ENCODE results near the gene CCDC70.

- no peak for TF ChIP-seq CTCF (conservative IDR thresholded peaks at IDR 0.05)
- TF ChIP-seq ZFX (IDR thresholded peaks at IDR 0.05), result no peak
Measured at GRCh38 chr13:51885651-51886050, 23.9 kb downstream of the CCDC70 start.
